GM19468 (cell line): Measurements from ENCODE around the gene NOTUM.
"Not testable (repeated sequence)": the region's sequence is repeated elsewhere in the genome, so short reads cannot be mapped to it uniquely, and the experiment has no call there.

Source experiments
- ATAC-seq: cut with Tn5 transposase; IDR thresholded peaks from one replicate; pipeline ENCODE4 v1.9.1; 2021; ENCODE audit warnings: mild to moderate bottlenecking, moderate library complexity, moderate number of reproducible peaks; ENCODE audit not compliant: unreplicated experiment; ENCODE audit errors: extremely low read depth

The NOTUM gene

GRCh38 chr17:81959362-81960129, 1.4 kb downstream of the NOTUM start:
- no peak for ATAC-seq

DNA sequence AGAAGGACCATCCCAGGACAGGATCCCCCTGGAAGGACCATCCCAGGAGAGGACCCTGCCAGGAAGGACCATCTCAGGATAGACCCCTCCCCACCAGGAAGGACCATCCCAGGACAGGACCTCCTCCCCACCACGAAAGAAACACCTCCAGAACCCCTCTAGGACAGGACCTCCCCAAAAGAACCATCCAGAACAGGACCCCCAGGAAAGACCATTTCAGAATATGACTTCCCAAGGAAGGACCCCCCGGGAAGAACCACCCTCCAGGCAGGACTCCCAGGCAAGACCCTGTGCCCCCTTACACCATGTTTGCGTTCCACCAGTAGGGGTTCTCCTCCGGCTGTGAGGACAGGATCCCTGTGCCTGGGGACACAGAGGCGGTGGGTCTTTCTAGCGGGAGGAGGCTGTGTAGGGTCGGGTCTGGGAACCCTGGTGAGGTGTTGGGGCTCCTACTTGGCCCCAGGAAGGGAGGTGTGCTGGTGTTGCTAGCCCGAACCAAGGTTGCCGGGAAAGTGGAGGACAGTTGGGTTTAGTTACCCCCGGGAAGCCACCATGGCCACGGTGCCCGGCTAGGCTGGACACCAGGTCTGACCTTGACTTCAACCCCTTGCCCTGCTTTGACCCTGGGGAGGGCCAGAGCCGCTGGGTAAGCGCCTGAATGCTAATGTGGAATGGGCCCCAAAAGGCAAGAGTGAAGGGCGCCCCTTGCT, 2.2 kb downstream of the NOTUM start:
- ATAC-seq: no peak

GRCh38 chr17:81957691-81958432, 3.1 kb downstream of the NOTUM start:
- no peak for ATAC-seq

DNA sequence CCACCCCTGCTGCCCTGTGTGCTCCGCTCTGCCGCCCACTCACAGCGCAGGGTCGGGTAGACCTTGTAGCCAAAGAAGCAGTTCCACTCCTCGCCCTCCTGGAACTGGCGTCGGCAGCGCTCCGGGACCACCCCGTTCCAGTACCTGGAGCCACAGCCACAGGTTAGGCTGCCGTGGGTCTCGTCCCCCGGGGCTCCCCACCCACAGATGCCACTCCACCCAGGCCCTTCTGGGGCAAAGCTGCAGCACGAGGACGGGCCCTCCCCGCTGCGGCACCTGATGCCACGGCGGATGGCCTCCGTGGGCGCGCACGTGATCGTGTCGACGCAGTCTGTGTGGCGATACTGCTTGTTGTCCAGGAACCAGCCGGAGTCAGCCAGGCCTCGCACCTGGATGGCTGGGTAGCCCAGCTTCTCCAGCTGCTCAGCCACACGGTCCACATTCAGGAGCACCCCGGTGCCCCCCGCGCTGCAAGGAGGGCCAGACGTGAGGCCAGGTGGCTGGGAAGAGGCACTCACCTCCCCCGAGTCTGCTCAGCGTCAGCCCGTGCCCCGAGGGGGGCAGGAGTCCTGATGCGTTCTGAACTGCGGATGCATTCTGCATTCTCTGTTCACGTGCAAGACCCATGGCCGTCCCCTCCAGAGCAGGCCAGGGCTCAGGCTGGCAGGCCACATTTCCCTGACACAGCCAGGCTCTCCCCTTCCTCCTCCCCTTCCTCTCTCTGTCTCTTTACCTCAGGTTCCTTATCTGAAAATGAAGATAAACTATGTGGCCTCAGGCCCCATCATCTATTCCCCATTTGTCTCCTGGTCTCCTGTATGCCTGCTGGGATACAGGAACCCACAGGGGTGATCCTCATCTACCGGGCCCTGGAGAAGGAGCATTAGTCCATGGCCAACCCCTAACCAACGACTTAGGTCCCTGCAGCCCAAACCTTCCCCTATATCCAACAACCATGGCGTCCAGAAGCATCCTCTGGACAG, 4.1 kb downstream of the NOTUM start:
- no peak for ATAC-seq

DNA sequence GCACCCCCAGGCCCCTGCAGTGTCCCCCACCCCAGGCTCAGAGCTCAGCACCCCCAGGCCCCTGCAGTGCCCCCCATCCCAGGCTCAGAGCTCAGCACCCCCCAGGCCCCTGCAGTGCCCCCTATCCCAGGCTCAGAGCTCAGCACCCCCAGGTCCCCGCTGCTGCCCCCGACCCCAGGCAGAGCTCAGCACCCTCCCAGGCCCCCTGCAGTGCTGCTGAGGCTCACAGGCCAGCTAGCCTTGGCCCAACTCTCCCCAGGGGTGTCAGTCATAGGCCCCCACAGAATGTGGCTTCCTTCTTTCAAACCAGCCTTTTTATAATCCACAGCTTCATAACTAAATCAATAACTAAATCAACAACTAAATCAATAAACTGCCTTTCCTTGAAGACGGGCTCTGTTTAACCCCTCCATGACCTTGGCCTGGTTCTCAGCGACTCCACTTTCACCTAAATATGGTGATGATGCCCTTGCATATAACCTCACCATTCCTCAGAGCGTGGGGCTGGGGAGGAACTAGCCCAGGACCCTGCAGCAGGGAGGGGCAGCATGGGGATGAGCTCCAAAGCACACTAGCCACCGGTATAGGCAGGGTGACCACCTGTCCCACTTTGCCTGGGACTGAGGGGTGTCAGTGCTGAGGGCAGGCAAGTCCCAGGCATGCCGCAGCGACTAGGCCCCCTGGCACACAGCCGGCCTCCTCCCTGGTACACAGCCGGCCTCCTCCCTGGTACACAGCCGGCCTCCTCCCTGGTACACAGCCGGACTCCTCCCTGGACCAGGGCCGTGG, 5.0 kb downstream of the NOTUM start:
- no peak for ATAC-seq

- no peak for ATAC-seq
These were observed 5.8 kb downstream of the NOTUM start for GRCh38 chr17:81955058-81955681.

DNA sequence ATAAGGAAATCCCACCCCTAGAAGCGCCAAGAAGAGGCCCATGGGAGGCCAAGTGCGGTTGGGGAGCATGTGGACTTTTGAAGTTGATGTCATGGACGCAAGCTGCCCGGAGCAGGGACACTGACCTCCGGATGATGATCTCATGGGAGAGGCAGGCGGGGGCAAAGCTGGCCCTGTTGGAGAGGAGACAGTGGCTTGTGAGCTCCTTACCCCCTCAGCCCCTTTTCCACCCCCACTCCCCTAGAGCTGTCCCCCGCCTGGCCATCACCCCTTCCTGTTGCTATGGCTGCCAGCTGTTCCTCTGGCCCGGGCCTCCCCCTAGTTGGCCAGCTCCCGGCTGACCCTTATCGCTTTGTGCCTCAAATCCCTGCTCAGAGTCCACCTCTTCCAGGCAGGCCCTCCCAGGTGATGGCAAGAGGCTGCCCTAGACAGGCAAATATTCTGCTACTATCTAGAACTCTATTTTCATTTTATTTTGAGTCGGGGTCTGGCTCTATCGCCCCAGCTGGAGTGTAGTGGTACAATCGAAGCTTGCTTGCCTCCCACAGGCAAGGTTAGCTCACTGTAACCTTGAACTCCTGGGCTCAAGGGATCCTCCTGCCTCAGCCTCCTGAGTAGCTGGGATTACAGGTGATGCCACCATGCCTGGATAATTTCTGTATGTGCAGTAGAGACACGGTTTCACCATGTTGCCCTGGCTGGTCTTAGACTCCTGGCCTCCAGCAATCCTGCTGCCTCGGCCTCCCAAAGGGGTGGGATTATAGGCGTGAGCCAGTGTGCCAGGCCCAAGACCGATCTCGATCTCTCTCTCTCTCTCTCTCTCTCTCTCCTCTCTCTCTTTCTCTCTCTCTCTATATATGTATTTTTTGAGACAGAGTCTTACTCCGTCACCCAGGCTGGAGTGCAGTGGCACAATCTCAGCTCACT, 6.6 kb downstream of the NOTUM start:
- no peak for ATAC-seq

- ATAC-seq: not testable (repeated sequence)
These were observed 7.5 kb downstream of the NOTUM start for GRCh38 chr17:81953443-81953842.

DNA sequence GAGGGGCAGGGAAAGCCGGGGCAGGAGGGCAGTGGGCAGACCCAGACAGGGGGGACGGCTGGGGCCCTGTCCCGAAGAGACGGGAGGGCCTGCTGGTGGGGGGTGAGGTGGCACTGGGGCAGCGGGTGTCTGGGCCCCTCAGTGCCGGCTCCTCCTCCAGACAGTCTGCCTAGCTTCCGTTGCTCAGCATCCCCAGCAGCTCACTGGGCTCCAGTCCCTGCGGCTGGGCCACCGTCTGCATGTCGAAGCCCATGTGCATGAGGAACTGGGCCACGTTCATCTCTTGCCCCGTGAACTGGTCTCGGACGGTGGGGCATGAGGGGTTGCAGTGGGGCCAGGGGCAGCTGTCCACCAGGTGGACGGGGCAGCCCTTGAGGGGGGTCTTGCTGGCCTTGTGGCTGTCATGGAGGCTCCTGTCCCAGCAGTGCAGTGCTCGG, 8.2 kb downstream of the NOTUM start:
- no peak for ATAC-seq

DNA sequence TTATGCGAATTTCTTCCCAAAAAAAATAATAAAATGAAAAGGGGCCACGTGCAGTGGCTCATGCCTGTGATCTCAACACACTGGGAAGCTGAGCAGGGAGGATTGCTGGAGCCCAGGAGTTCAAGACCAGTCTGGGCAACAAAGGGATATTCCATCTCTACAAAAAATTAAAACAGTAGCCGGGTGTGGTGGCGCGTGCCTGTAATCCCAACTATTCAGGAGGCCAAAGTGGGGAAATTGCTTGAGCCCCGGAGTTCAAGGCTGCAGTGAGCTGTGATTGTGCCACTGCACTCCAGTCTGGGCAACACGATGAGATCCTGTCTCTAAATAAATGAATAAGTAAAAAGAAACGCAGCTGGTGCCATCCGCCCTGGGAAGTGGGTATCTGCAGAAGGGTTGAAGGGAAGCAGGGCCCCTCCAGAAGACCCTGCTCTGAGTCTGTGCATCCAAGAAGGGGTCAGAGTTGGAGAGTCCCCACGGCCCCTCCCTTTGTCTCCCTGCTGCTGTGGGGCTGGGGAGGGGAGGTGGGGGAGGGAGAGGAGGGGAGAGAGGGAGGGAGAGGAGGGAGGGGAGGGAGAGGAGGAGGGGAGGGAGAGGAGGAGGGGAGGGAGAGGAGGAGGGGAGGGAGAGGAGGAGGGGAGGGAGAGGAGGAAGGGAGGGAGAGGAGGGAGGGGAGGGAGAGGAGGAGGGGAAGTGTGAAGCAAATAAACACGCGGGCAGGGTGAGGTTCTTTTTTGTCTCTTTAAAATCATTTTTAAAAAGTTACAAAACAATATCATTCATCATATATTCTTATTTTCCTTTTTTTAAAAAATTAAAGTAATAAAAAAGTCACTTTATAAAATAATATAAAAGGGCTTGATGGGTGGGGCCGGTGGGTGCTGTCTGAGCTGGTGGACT, 9.0 kb downstream of the NOTUM start:
- no peak for ATAC-seq

DNA sequence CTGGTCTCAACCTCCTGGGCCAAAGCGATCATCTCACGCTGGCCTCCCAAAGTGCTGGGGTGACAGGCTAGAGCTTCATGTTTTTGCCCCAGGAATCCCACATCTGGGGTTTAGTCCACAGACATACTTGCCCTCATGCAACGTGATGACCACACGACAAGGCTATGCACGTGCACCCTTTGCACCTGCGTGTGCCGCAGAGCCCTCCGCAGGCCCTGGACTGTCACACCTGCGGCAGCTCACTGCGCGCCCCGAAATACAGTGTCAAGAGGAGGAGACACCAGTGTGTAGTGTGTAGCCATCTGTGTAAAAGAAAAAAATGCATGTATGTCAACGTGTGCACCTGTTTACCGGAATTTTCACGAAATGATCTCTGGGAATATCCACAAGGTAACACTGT, 10.5 kb downstream of the NOTUM start:
- no peak for ATAC-seq

DNA sequence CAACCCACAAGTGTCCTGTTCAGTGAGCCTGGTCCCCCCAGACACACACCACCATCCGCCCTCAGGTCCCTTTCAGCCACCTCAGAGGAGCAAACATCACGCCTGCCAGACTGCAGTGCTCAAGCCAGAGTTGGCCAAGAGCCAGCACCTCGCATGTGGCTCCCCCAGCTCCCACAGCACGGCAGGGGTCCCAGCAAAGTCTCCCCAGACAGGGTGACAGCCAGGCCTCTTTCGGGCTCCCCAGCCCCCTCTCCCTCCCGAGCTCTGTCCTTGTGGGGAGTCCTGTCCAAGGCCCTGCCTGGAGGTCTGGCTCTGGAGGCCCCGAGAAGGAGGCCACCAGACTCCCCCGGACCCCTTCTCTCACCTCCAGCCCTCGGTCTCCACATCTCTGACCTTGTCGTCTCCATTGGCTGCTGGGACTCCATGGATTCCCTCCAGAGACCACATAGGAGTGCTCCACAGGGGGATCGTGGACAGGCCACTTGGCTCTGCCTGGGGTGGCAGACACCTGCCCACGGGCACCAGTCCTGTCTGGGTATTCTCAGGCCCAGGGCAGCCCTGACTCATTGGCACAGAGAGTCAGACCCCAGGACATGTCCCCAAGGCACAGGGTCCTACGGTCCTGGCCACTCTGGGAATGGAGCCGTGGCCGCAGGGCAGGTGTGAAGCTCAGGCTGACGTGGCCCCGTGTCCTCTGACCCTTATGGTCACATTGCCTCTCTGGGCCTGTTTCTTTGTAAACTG, 12.2 kb downstream of the NOTUM start:
- ATAC-seq: no peak

- no peak for ATAC-seq
These were observed 13.8 kb downstream of the NOTUM start, which contains the start of gene MYADML2 for GRCh38 chr17:81947189-81947588. MYADML2 (minus strand) TSS chr17:81947233; CDS start chr17:81941741, 5,492 bp downstream.

- ATAC-seq: no peak
These were observed 16.1 kb downstream of the NOTUM start for GRCh38 chr17:81944858-81945257.

DNA sequence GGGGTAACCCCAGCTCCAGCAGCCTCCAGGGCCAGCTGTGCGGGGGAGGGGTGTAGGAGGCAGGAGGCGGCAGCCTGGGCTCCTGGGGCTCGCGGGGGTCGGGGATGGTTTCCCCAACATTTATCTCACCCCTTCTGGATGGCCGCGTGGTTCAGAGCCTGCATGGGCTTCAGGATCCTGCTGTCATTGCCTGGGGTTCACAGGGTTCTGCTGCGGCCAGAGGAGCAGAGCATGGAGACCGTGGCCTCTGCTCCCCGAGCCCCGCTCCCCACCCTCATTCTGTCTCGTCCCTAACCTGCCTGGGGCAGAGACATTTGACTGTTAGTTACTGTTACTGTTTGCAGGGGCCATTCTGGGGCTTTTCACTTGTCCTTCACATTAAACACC, 18.8 kb downstream of the NOTUM start:
- no peak for ATAC-seq
